Kasumi-1 (cell line): ENCODE data around the gene UBXN10.
"Not testable (repeated sequence)": the region's sequence is repeated elsewhere in the genome, so short reads cannot be mapped to it uniquely, and the experiment has no call there.

Experiments
- DNase-seq, 2 experiments: peaks; one replicate each; lab custom pipeline; 2025; lab: John Stamatoyannopoulos, UW

UBXN10 gene

GRCh38 chr1:20200966-20201365, 15.1 kb downstream of the UBXN10 start:
- DNase-seq = no peak

- no peak for DNase-seq
These were observed 16.3 kb downstream of the UBXN10 start for GRCh38 chr1:20202166-20202565.

GRCh38 chr1:20207546-20207945, 21.6 kb downstream of the UBXN10 start:
- no peak for DNase-seq

DNA sequence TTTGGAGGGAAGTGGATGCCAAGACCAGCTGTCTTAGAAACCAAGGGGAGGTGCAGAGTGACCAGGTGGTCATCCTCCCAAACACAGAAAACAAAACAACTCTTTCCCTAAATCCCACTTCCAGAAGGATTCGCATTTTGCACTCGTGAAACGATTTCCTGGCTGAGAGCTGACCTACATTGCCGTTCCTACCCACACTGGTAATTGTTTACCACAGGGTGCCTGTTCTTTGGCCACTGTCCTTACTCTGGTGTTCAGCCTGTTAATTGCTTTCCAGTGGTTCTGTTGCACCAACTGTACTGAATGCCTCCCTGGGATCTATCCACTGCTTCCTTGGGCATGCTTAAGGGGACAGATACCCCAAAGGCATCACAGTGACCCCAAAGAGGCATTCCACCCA, 23.6 kb downstream of the UBXN10 start:
- DNase-seq = no peak

- DNase-seq = no peak
These were observed 25.0 kb downstream of the UBXN10 start for GRCh38 chr1:20210736-20211460.

- DNase-seq = no peak
These were observed 25.6 kb downstream of the UBXN10 start for GRCh38 chr1:20211511-20211931.

- no peak for DNase-seq
These were observed 26.3 kb downstream of the UBXN10 start for GRCh38 chr1:20212085-20212684.

- DNase-seq = peak; percentile 51 to 55
These were observed 26.9 kb downstream of the UBXN10 start for GRCh38 chr1:20212685-20213331.

DNA sequence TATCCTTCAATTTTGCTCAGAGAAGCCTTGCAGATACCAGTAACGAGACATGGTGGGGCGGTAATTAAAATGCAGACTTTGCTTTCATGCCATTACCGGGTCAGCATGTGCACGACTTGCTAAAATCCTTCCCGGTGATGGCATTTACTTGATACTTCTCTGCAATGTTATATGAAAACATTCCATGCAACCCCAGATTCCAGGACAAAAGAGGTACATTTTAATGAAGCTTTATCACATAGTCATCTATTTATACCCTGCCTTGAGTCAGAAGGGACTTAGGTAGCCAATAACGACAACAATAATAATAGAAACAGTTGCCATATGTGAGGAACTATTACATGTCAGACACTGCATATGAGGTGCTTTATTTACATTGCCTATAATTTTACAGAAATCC, 29.8 kb downstream of the UBXN10 start:
- DNase-seq = no peak

GRCh38 chr1:20216574-20216973, 30.7 kb downstream of the UBXN10 start:
- peak; percentile 59 to 83 for DNase-seq

GRCh38 chr1:20219053-20219452, 33.2 kb downstream of the UBXN10 start:
- DNase-seq = not testable (repeated sequence)

DNA sequence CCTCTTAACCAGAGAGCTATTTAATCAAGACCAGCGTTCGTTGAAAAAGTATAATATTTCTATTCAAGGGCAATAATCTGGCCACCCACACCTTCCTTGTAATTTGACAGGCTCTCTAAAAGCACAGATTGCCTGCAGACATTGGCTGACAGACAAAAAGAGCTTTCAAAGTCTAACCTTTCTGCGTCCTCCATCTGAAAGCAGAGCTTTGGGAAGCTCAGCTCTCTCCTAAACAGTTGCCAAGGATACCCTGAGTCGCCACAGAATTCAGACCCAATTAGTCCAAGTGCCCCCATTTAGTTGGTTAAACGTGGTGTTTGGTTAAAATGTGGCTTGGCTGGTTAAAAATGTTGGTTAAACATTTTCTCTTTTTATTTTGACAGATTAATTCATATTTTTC, 34.1 kb downstream of the UBXN10 start:
- no peak for DNase-seq

DNA sequence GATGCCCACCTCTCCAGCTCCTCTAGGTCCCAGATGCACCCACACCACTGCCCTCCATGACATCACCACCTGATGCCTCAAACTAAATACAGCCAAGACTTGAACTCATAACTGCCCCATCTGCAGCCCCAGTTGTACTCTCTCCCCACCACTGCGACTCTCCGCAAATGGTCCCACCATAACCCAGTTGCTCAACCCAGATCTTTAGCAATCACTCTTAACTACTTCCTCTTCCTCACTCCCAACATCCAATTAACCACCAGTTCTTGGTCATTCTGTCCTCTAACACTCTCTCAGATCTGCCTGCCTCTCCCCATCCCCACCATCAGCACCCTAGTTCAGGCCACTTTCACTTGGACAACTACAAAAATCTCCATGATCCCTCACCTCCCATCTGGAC, 37.2 kb downstream of the UBXN10 start:
- DNase-seq = no peak

- no peak for DNase-seq
These were observed 37.9 kb downstream of the UBXN10 start for GRCh38 chr1:20223551-20224419.

- DNase-seq = no peak
These were observed 38.6 kb downstream of the UBXN10 start for GRCh38 chr1:20224546-20224945.

DNA sequence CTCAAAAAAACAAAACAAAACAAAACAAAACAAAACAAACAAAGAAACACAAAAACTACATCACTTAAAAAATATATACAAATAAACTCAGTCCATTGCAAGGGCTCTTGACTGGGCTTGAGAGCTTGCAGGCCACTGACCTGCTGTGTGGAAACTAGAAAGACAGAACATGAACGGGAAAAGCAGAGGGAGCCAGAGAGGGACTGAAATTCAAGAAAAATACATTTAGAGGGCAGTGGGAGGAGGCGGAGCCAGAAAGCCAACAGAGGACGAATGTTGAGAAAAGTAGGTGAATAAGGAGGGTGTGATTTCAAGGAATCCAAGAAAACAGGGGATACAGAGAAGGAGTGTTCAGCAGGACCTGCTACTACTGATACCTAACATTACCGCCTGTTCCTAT, 41.8 kb downstream of the UBXN10 start:
- DNase-seq = no peak

DNA sequence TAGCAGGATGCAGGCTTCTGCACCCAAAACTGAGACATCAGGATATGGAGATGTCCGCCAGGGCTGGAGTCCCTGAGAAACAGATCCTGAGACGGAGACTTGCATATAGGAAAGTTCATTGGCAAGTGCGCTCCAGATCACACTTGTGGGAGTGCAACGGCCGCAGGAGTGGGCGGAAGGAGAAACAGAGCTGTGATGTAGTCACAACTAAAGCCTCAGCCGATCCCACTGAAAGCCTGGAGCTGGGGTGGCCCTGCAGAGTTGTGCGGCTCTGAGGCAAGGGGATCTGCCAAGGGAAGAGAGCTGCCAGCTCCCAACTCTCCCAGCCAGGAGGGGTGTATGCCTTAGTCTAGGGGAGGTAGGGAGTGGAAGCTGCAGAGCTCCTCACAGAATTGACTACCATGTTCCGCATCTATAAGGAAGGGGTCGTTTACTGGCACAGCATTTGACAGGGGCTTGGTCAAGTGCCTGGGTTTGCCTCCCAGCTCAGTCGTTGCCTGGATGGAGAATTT, 42.5 kb downstream of the UBXN10 start:
- no peak for DNase-seq

DNA sequence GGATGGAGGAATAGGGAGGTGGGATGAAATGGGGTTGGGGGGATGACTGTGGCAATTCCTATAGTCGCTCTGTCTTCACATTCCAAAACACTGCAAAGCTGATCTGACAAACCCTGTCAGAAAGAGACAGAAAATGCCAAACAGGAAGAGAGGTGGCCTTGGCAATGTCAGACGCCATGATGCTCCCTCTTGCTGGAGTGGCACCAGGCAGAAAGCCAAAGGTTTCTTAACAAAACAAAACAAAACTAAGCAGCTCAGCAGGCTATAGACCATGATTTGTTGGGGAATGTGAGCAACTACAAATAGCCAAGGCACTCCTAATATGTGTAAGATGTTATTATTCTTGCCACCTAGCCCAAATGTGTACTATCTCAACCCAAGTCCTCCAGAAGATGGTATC, 43.3 kb downstream of the UBXN10 start:
- DNase-seq = no peak

DNA sequence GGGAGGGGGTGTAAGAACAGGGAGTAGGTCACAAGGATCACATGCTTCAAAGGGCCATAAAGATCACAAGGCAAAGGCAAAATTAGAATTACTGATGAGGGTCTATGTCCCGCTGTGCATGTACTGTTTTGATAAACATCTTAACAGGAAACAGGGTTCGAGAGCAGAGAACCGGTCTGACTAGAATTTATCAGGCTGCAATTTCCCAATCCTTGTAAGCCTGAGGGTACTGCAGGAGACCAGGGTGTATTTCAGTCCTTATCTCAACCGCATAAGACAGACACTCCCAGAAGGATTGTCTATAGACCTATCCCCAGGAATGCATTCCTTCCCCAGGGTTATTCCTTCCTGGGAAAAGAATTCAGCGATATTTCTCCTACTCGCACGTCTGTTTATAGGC, 46.7 kb downstream of the UBXN10 start:
- DNase-seq = not testable (repeated sequence)

GRCh38 chr1:20233394-20233793, 47.5 kb downstream of the UBXN10 start:
- DNase-seq = peak; percentile 34 to 58

DNA sequence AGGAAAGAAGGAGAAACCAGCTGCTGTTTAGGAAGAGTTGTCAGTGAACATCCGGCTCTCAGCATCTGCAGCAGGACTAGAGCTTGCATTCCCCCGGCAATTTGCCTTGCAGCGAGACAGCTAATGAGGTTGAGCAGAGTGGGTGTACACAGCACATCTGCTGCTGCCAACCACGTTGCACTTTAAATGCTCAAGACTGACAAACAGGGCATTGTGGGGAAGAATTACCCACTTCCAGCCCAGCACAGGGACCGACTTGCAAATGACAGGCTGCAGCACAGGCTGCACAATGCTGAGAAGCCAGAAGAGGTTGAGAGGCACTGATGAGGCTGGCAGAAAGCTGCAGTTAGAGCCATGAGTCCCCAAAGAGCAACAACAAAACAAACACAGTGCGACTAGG, 48.0 kb downstream of the UBXN10 start:
- DNase-seq = no peak
